SH-SY5Y (cell line): ENCODE data around the gene UBE4B.

Experiments used
- GATA2 ChIP-seq: IDR thresholded peaks from 2 replicates; pipeline ENCODE4 v1.6.1; 2011; ENCODE audit warnings: mild to moderate bottlenecking, low read depth, low read length
- GATA3 ChIP-seq: IDR thresholded peaks from 2 replicates; pipeline ENCODE4 v1.6.1; 2011; ENCODE audit warnings: low read depth, mild to moderate bottlenecking, low read length, moderate library complexity

The UBE4B gene

GRCh38 chr1:10032590-10033358 lies at the start of gene UBE4B:
UBE4B (plus strand) TSS chr1:10032958; CDS start chr1:10033671, 713 bp downstream.
- TF ChIP-seq GATA3 (no peak), GATA2 (no peak)

GRCh38 chr1:9984253-9984652 lies 48.5 kb upstream of the UBE4B start:
- TF ChIP-seq GATA3 (no peak), GATA2 (no peak)

GRCh38 chr1:9985001-9985400 lies 47.8 kb upstream of the UBE4B start:
- TF ChIP-seq GATA3 = no peak
- no peak for TF ChIP-seq GATA2

- no peak for TF ChIP-seq GATA3
- TF ChIP-seq GATA2 = no peak
These were observed 43.0 kb upstream of the UBE4B start for GRCh38 chr1:9989773-9990172.

- no peak for TF ChIP-seq GATA2
These were observed 41.8 kb upstream of the UBE4B start for GRCh38 chr1:9990944-9991343.

GRCh38 chr1:9992910-9993309 lies 39.8 kb upstream of the UBE4B start:
- TF ChIP-seq GATA2 (no peak), GATA3 (no peak)

GRCh38 chr1:9993561-9994075 lies 39.1 kb upstream of the UBE4B start:
- TF ChIP-seq GATA3 = no peak
- no peak for TF ChIP-seq GATA2

- TF ChIP-seq GATA2 (no peak), GATA3 (no peak)
These were observed 35.9 kb upstream of the UBE4B start, which contains the start of gene RBP7 for GRCh38 chr1:9996624-9997582. RBP7 (plus strand) TSS chr1:9997228; CDS start chr1:9997259, 31 bp downstream.

- no peak for TF ChIP-seq GATA2
- TF ChIP-seq GATA3 = no peak
These were observed 31.6 kb upstream of the UBE4B start for GRCh38 chr1:10001016-10001665.

GRCh38 chr1:10007169-10007568 lies 25.6 kb upstream of the UBE4B start:
- no peak for TF ChIP-seq GATA2
- TF ChIP-seq GATA3 = no peak

- TF ChIP-seq GATA3 (no peak), GATA2 (no peak)
These were observed 18.7 kb upstream of the UBE4B start for GRCh38 chr1:10014016-10014415.

- TF ChIP-seq GATA3 (no peak), GATA2 (no peak)
These were observed 13.2 kb upstream of the UBE4B start for GRCh38 chr1:10019561-10019960.

- TF ChIP-seq GATA3 = no peak
- TF ChIP-seq GATA2 = no peak
These were observed 12.7 kb upstream of the UBE4B start for GRCh38 chr1:10020086-10020485.

GRCh38 chr1:10021992-10022391 lies 10.8 kb upstream of the UBE4B start:
- TF ChIP-seq GATA2 = 0 out of 2 replicates have a peak, but pooled peaks have one; percentile 11
